Retinal pigment epithelial cell (primary cell): ENCODE data around the gene C6orf120.
"Not testable (repeated sequence)": the region's sequence is repeated elsewhere in the genome, so short reads cannot be mapped to it uniquely, and the experiment has no call there.

Experiments
- DNase-seq: peaks from one replicate; pipeline ENCODE4 v3.0.0-alpha.2; 2010; ENCODE audit warnings: low read depth
- H3K4me3 ChIP-seq: 2 replicates; pipeline ENCODE4 v1.5.1; 2011; ENCODE audit warnings: mild to moderate bottlenecking, low read length, control low read depth, moderate library complexity
- CTCF ChIP-seq: conservative IDR thresholded peaks from 2 replicates; pipeline ENCODE4 v1.5.1; 2011; ENCODE audit warnings: low read depth, low read length, control low read depth, inconsistent platforms

The C6orf120 gene

GRCh38 chr6:169697115-169697514 lies 4.8 kb upstream of the C6orf120 start:
- TF ChIP-seq CTCF: peak; percentile 49
- not testable (repeated sequence) for H3K4me3 ChIP-seq, DNase-seq

- no peak for TF ChIP-seq CTCF
- no peak for DNase-seq
- peak overlapping the region; percentile 89 for H3K4me3 ChIP-seq
These were observed 1.6 kb upstream of the C6orf120 start for GRCh38 chr6:169700296-169700695.

- DNase-seq: no peak
- TF ChIP-seq CTCF: no peak
- H3K4me3 ChIP-seq: peak overlapping the region; percentile 89
These were observed 494 bp upstream of the C6orf120 start for GRCh38 chr6:169701311-169701953.

- H3K4me3 ChIP-seq: peak overlapping the region; percentile 89
- TF ChIP-seq CTCF: no peak
- DNase-seq: no peak
These were observed 917 bp downstream of the C6orf120 start for GRCh38 chr6:169702840-169703246.

GRCh38 chr6:169707772-169708171 lies 5.8 kb downstream of the C6orf120 start:
- TF ChIP-seq CTCF: no peak
- H3K4me3 ChIP-seq: no peak overlapping the region
- DNase-seq: no peak

- no peak overlapping the region for H3K4me3 ChIP-seq
- TF ChIP-seq CTCF: no peak
- no peak for DNase-seq
These were observed 7.4 kb downstream of the C6orf120 start for GRCh38 chr6:169709293-169709692.

GRCh38 chr6:169710009-169710408 lies 8.1 kb downstream of the C6orf120 start:
- H3K4me3 ChIP-seq: no peak overlapping the region
- no peak for DNase-seq
- TF ChIP-seq CTCF: no peak
